Brain microvascular endothelial cell (primary cell): ENCODE measurements around the gene DDX19B.

Experiments
- DNase-seq: peaks from one replicate; pipeline ENCODE4 v3.0.0-alpha.2; 2020
- H3K27ac ChIP-seq: fragments of 250-450 bp; sonication (Bioruptor Pico); 2 replicates; pipeline ENCODE4 v1.5.1; 2020; ENCODE audit warnings: mild to moderate bottlenecking, moderate library complexity
- H3K27me3 ChIP-seq: fragments of 250-450 bp; sonication (Bioruptor Pico); replicated peaks from 2 replicates; pipeline ENCODE4 v1.5.1; 2020; ENCODE audit warnings: mild to moderate bottlenecking
- H3K36me3 ChIP-seq: fragments of 250-450 bp; sonication (Bioruptor Pico); replicated peaks from 2 replicates; pipeline ENCODE4 v1.5.1; 2020; ENCODE audit warnings: mild to moderate bottlenecking
- H3K4me3 ChIP-seq: 2 replicates; pipeline ENCODE4 v1.5.1; 2011; ENCODE audit warnings: low read depth, mild to moderate bottlenecking, control low read depth, low read length, moderate library complexity
- in situ Hi-C: cut with HindIII; loops from 2 replicates; pipeline ENCODE4 v1.10.0; 2017; ENCODE audit warnings: low sequenced_read_pairs, low pct_ligation_motif_present
- TF ChIP-seq, protein P1 (sequence below): IDR thresholded peaks from 2 replicates; pipeline ENCODE4 v1.5.1; 2011; ENCODE audit warnings: low read depth, mild to moderate bottlenecking, moderate library complexity, low read length, control low read depth, inconsistent platforms; ENCODE audit errors: missing control alignments

Gene DDX19B

GRCh38 chr16:70375636-70376611, 76.9 kb downstream of the DDX19B start:
- TF ChIP-seq, protein P1, sequence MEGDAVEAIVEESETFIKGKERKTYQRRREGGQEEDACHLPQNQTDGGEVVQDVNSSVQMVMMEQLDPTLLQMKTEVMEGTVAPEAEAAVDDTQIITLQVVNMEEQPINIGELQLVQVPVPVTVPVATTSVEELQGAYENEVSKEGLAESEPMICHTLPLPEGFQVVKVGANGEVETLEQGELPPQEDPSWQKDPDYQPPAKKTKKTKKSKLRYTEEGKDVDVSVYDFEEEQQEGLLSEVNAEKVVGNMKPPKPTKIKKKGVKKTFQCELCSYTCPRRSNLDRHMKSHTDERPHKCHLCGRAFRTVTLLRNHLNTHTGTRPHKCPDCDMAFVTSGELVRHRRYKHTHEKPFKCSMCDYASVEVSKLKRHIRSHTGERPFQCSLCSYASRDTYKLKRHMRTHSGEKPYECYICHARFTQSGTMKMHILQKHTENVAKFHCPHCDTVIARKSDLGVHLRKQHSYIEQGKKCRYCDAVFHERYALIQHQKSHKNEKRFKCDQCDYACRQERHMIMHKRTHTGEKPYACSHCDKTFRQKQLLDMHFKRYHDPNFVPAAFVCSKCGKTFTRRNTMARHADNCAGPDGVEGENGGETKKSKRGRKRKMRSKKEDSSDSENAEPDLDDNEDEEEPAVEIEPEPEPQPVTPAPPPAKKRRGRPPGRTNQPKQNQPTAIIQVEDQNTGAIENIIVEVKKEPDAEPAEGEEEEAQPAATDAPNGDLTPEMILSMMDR: no peak
- Histone ChIP-seq H3K36me3 (peaks cover 31% of the 10 kb centered on the region), H3K27ac (no peak overlapping the region), H3K4me3 (no peak overlapping the region), H3K27me3 (no peaks in the 10 kb centered on the region)
- no peak for DNase-seq
- in situ Hi-C loops: no loop called here

- Histone ChIP-seq H3K27me3 (no peaks in the 10 kb centered on the region), H3K27ac (no peak overlapping the region), H3K4me3 (no peak overlapping the region), H3K36me3 (peaks cover 29% of the 10 kb centered on the region)
- no peak for DNase-seq
- TF ChIP-seq, protein P1: no peak
- in situ Hi-C loops: no loop called here
Observed at GRCh38 chr16:70377782-70378181, 78.8 kb downstream of the DDX19B start.

- no peaks in the 10 kb centered on the region for H3K27me3 ChIP-seq
- no peak overlapping the region for H3K27ac ChIP-seq
- TF ChIP-seq, protein P1: no peak
- H3K4me3 ChIP-seq: no peak overlapping the region
- no peak for DNase-seq
- H3K36me3 ChIP-seq: peaks cover 29% of the 10 kb centered on the region
- in situ Hi-C loops: no loop called here
Observed at GRCh38 chr16:70378869-70379493, 80.0 kb downstream of the DDX19B start.

DNA sequence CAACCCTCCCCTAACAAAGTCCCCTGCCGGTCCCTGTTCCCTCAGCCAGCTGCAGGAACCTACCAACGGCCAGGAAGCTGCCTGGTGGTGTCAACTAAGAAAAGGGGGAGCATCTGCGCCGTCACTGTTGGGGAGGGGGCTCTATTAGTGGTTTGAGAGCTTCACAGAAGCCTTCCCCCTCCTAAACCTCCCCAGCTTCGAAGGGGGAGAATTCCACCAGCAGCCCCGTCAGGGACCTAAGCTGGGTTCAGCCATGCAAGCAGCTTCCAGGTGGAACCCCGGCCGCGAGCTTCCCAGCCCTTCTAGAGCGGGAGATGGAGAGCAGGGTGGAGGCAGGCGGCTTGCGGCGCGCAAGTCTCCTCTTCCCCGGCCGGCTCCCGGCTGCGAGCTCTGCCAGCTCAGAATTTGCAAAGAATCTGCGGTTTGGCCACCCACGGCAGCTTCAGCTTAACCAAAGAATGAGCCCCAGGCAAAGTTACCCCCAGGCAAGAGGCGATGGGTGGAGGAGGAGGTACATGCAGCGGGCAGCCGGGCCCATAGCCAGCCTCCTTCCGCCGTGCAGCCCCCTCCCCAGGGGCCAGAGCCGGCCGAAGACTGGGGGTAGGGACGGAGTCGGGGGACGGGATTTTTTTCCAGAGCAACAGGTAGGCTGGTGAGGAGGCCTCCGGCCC, 81.4 kb downstream of the DDX19B start:
- Histone ChIP-seq H3K36me3 (peaks cover 37% of the 10 kb centered on the region), H3K27me3 (no peaks in the 10 kb centered on the region), H3K4me3 (peak overlapping the region; percentile 70), H3K27ac (peak overlapping the region; percentile 59)
- in situ Hi-C loops: no loop called here
- TF ChIP-seq, protein P1: no peak
- peak; percentile 70 for DNase-seq

- TF ChIP-seq, protein P1: peak; percentile 48
- in situ Hi-C loops: no loop called here
- Histone ChIP-seq H3K4me3 (peak overlapping the region; percentile 70), H3K27ac (peak overlapping the region; percentile 59), H3K27me3 (no peaks in the 10 kb centered on the region), H3K36me3 (peaks cover 42% of the 10 kb centered on the region)
- DNase-seq: peak; percentile 95
Observed at GRCh38 chr16:70380919-70381603, 82.1 kb downstream of the DDX19B start.
